Endothelial cell of umbilical vein (primary cell): ENCODE measurements around the gene DNAH10.

Experiments used
- CTCF ChIP-seq, 2 donors: IDR thresholded peaks; 1 replicate in 1 of 2; 2 replicates in 1 of 2; pipeline ENCODE4 v1.5.1; 2011; ENCODE audit warnings: low read length in 2 of 2, mild to moderate bottlenecking in 2 of 2, moderate library complexity in 2 of 2, control low read depth in 1 of 2, inconsistent platforms in 1 of 2, low read depth in 1 of 2; ENCODE audit not compliant: insufficient read depth in 1 of 2; ENCODE audit errors: extremely low read depth in 1 of 2
- EZH2 ChIP-seq: IDR thresholded peaks from 2 replicates; pipeline ENCODE4 v1.6.1; 2012; ENCODE audit warnings: borderline replicate concordance, low read depth, mild to moderate bottlenecking, moderate library complexity, low read length, inconsistent platforms; ENCODE audit not compliant: severe bottlenecking
- POLR2A ChIP-seq: IDR thresholded peaks from 2 replicates; pipeline ENCODE4 v1.6.1; 2012; ENCODE audit warnings: low read depth, mild to moderate bottlenecking, control low read depth, low read length
- POLR2AphosphoS5 ChIP-seq: IDR thresholded peaks from 2 replicates; pipeline ENCODE4 v1.6.1; 2012; ENCODE audit warnings: low read depth, mild to moderate bottlenecking, control low read depth, low read length, moderate library complexity; ENCODE audit not compliant: insufficient read depth

- TF ChIP-seq POLR2AphosphoS5 (no peak), CTCF (IDR thresholded peaks at IDR 0.05; ENCODE audit: extremely low read depth in 1 of 2, insufficient read depth in 1 of 2, low read depth in 1 of 2, low read length in 2 of 2) (no peak), EZH2 (no peak), POLR2A (no peak)
Observed at GRCh38 chr12:123733229-123733628, 28.9 kb upstream of the DNAH10 start.
